HEK293 (cell line): ENCODE measurements around the gene BIN1.
A peak's percentile ranks its signal among the peaks of the same experiment; 100 is the strongest.

Experiments used
- GLIS1 ChIP-seq: fragments of 450-650 bp; formaldehyde crosslinking; IDR thresholded peaks from 2 replicates; pipeline ENCODE4 v1.5.1; 2016; ENCODE audit warnings: missing biosample characterization, missing genetic modification characterization
- HOXA7 ChIP-seq: sonication (generic); formaldehyde crosslinking; IDR thresholded peaks from 2 replicates; pipeline ENCODE4 v1.8.1; 2022; ENCODE audit warnings: missing genetic modification reagents, borderline replicate concordance
- KLF7 ChIP-seq: fragments of 450-650 bp; formaldehyde crosslinking; IDR thresholded peaks from 2 replicates; pipeline ENCODE4 v1.5.1; 2016; ENCODE audit warnings: missing biosample characterization, missing genetic modification characterization, borderline replicate concordance
- MYNN ChIP-seq: fragments of 450-650 bp; formaldehyde crosslinking; IDR thresholded peaks from 2 replicates; pipeline ENCODE4 v1.5.1; 2016; ENCODE audit warnings: missing biosample characterization, missing genetic modification characterization, borderline replicate concordance
- PRDM6 ChIP-seq: fragments of 450-650 bp; formaldehyde crosslinking; IDR thresholded peaks from 2 replicates; pipeline ENCODE4 v1.5.1; 2017; ENCODE audit warnings: missing biosample characterization, missing genetic modification characterization
- SCRT1 ChIP-seq: fragments of 450-650 bp; formaldehyde crosslinking; IDR thresholded peaks from 2 replicates; pipeline ENCODE4 v1.5.1; 2016; ENCODE audit warnings: missing biosample characterization, missing genetic modification characterization, borderline replicate concordance
- WT1 ChIP-seq: fragments of 450-650 bp; formaldehyde crosslinking; IDR thresholded peaks from 2 replicates; pipeline ENCODE4 v1.5.1; 2016; ENCODE audit warnings: missing biosample characterization, missing genetic modification characterization
- ZBTB8A ChIP-seq: fragments of 450-650 bp; formaldehyde crosslinking; IDR thresholded peaks from 2 replicates; pipeline ENCODE4 v1.5.1; 2016; ENCODE audit warnings: missing biosample characterization, missing genetic modification characterization
- ZFP3 ChIP-seq: fragments of 450-650 bp; formaldehyde crosslinking; IDR thresholded peaks from 2 replicates; pipeline ENCODE4 v1.5.1; 2016; ENCODE audit warnings: low read depth, missing biosample characterization, missing genetic modification characterization
- ZNF10 ChIP-seq: fragments of 450-650 bp; formaldehyde crosslinking; IDR thresholded peaks from 2 replicates; pipeline ENCODE4 v1.5.1; 2017; ENCODE audit warnings: missing biosample characterization, missing genetic modification characterization
- ZNF112 ChIP-seq: fragments of 450-650 bp; formaldehyde crosslinking; IDR thresholded peaks from 2 replicates; pipeline ENCODE4 v1.5.0; 2017; ENCODE audit warnings: missing biosample characterization, missing genetic modification characterization
- ZNF121 ChIP-seq: fragments of 450-650 bp; formaldehyde crosslinking; IDR thresholded peaks from 2 replicates; pipeline ENCODE4 v1.5.1; 2016; ENCODE audit warnings: missing biosample characterization, missing genetic modification characterization
- ZNF23 ChIP-seq: fragments of 450-650 bp; formaldehyde crosslinking; IDR thresholded peaks from 2 replicates; pipeline ENCODE4 v1.5.1; 2016; ENCODE audit warnings: missing biosample characterization, missing genetic modification characterization, borderline replicate concordance
- ZNF324 ChIP-seq: fragments of 450-650 bp; formaldehyde crosslinking; IDR thresholded peaks from 2 replicates; pipeline ENCODE4 v1.5.1; 2016; ENCODE audit warnings: missing biosample characterization, missing genetic modification characterization
- ZNF335 ChIP-seq: fragments of 450-650 bp; formaldehyde crosslinking; conservative IDR thresholded peaks from 2 replicates; pipeline ENCODE4 v1.5.1; 2016; ENCODE audit warnings: missing biosample characterization, missing genetic modification characterization
- ZNF37A ChIP-seq: fragments of 450-650 bp; IDR thresholded peaks from 2 replicates; pipeline ENCODE4 v1.5.1; 2018; ENCODE audit warnings: missing biosample characterization, missing genetic modification characterization
- ZNF398 ChIP-seq: fragments of 450-650 bp; formaldehyde crosslinking; IDR thresholded peaks from 2 replicates; pipeline ENCODE4 v1.5.1; 2017; ENCODE audit warnings: missing biosample characterization, missing genetic modification characterization
- ZNF48 ChIP-seq: fragments of 450-650 bp; formaldehyde crosslinking; IDR thresholded peaks from 2 replicates; pipeline ENCODE4 v1.5.1; 2016; ENCODE audit warnings: missing biosample characterization, missing genetic modification characterization
- ZNF501 ChIP-seq: fragments of 450-650 bp; formaldehyde crosslinking; IDR thresholded peaks from 2 replicates; pipeline ENCODE4 v1.5.1; 2016; ENCODE audit warnings: missing biosample characterization, missing genetic modification characterization
- ZNF548 ChIP-seq: fragments of 450-650 bp; formaldehyde crosslinking; IDR thresholded peaks from 2 replicates; pipeline ENCODE4 v1.5.1; 2016; ENCODE audit warnings: missing biosample characterization, missing genetic modification characterization
- ZNF580 ChIP-seq: fragments of 450-650 bp; formaldehyde crosslinking; IDR thresholded peaks from 2 replicates; pipeline ENCODE4 v1.5.1; 2016; ENCODE audit warnings: missing biosample characterization, missing genetic modification characterization
- ZNF610 ChIP-seq: fragments of 450-650 bp; formaldehyde crosslinking; IDR thresholded peaks from 2 replicates; pipeline ENCODE4 v1.5.1; 2016; ENCODE audit warnings: missing biosample characterization, missing genetic modification characterization, borderline replicate concordance
- ZNF629 ChIP-seq: fragments of 450-650 bp; formaldehyde crosslinking; IDR thresholded peaks from 2 replicates; pipeline ENCODE4 v1.5.1; 2017; ENCODE audit warnings: missing biosample characterization, missing genetic modification characterization
- ZNF660 ChIP-seq: fragments of 450-650 bp; IDR thresholded peaks from 2 replicates; pipeline ENCODE4 v1.5.1; 2018; ENCODE audit warnings: missing biosample characterization, mild to moderate bottlenecking, missing genetic modification characterization
- ZSCAN5A ChIP-seq: fragments of 450-650 bp; formaldehyde crosslinking; IDR thresholded peaks from 2 replicates; pipeline ENCODE4 v1.5.1; 2016; ENCODE audit warnings: missing biosample characterization, missing genetic modification characterization
- ZXDB ChIP-seq: fragments of 450-650 bp; formaldehyde crosslinking; IDR thresholded peaks from 2 replicates; pipeline ENCODE4 v1.5.1; 2016; ENCODE audit warnings: missing biosample characterization, missing genetic modification characterization
- TF ChIP-seq, protein P1 (sequence below): fragments of 450-650 bp; formaldehyde crosslinking; IDR thresholded peaks from 2 replicates; pipeline ENCODE4 v1.5.0; 2017; ENCODE audit warnings: missing biosample characterization, missing genetic modification characterization, borderline replicate concordance
- TF ChIP-seq, protein P2 (sequence below): fragments of 450-650 bp; formaldehyde crosslinking; conservative IDR thresholded peaks from 2 replicates; pipeline ENCODE4 v1.5.1; 2016; ENCODE audit warnings: low read depth, missing biosample characterization, missing genetic modification characterization

Gene BIN1

GRCh38 chr2:127000937-127001336 is 106.0 kb downstream of the BIN1 start (continued):
- TF ChIP-seq, protein P1, sequence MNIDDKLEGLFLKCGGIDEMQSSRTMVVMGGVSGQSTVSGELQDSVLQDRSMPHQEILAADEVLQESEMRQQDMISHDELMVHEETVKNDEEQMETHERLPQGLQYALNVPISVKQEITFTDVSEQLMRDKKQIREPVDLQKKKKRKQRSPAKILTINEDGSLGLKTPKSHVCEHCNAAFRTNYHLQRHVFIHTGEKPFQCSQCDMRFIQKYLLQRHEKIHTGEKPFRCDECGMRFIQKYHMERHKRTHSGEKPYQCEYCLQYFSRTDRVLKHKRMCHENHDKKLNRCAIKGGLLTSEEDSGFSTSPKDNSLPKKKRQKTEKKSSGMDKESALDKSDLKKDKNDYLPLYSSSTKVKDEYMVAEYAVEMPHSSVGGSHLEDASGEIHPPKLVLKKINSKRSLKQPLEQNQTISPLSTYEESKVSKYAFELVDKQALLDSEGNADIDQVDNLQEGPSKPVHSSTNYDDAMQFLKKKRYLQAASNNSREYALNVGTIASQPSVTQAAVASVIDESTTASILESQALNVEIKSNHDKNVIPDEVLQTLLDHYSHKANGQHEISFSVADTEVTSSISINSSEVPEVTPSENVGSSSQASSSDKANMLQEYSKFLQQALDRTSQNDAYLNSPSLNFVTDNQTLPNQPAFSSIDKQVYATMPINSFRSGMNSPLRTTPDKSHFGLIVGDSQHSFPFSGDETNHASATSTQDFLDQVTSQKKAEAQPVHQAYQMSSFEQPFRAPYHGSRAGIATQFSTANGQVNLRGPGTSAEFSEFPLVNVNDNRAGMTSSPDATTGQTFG (tag by site-specific recombination): no peak
- no peak for TF ChIP-seq HOXA7 (CRISPR knock-in tag)
- no peak for TF ChIP-seq MYNN (tag by site-specific recombination)
- TF ChIP-seq ZNF660 (tag by site-specific recombination): peak; percentile 63; the same call in 1 of the 2 replicates
- no peak for TF ChIP-seq ZNF48
- no peak for TF ChIP-seq ZNF37A (tag by site-specific recombination)
- no peak for TF ChIP-seq GLIS1 (tag by site-specific recombination)
- TF ChIP-seq ZNF398 (tag by site-specific recombination): peak; percentile 63; the same call in 1 of the 2 replicates
- no peak for TF ChIP-seq ZNF501 (tag by site-specific recombination)
- TF ChIP-seq ZFP3 (tag by site-specific recombination): no peak
- peak; percentile 99 for TF ChIP-seq ZNF629 (tag by site-specific recombination)
- TF ChIP-seq ZNF10 (tag by site-specific recombination): no peak
- no peak for TF ChIP-seq ZBTB8A
- TF ChIP-seq PRDM6 (tag by site-specific recombination): peak; percentile 87
- TF ChIP-seq ZNF610 (tag by site-specific recombination): no peak
- TF ChIP-seq ZXDB (tag by site-specific recombination): no peak
- no peak for TF ChIP-seq KLF7
- no peak for TF ChIP-seq WT1 (tag by site-specific recombination)
- TF ChIP-seq ZNF335 (tag by site-specific recombination): 0 out of 2 replicates have a peak, but pooled peaks have one; percentile 36
- TF ChIP-seq ZSCAN5A (tag by site-specific recombination): no peak
- TF ChIP-seq ZNF548: no peak
- TF ChIP-seq, protein P2, sequence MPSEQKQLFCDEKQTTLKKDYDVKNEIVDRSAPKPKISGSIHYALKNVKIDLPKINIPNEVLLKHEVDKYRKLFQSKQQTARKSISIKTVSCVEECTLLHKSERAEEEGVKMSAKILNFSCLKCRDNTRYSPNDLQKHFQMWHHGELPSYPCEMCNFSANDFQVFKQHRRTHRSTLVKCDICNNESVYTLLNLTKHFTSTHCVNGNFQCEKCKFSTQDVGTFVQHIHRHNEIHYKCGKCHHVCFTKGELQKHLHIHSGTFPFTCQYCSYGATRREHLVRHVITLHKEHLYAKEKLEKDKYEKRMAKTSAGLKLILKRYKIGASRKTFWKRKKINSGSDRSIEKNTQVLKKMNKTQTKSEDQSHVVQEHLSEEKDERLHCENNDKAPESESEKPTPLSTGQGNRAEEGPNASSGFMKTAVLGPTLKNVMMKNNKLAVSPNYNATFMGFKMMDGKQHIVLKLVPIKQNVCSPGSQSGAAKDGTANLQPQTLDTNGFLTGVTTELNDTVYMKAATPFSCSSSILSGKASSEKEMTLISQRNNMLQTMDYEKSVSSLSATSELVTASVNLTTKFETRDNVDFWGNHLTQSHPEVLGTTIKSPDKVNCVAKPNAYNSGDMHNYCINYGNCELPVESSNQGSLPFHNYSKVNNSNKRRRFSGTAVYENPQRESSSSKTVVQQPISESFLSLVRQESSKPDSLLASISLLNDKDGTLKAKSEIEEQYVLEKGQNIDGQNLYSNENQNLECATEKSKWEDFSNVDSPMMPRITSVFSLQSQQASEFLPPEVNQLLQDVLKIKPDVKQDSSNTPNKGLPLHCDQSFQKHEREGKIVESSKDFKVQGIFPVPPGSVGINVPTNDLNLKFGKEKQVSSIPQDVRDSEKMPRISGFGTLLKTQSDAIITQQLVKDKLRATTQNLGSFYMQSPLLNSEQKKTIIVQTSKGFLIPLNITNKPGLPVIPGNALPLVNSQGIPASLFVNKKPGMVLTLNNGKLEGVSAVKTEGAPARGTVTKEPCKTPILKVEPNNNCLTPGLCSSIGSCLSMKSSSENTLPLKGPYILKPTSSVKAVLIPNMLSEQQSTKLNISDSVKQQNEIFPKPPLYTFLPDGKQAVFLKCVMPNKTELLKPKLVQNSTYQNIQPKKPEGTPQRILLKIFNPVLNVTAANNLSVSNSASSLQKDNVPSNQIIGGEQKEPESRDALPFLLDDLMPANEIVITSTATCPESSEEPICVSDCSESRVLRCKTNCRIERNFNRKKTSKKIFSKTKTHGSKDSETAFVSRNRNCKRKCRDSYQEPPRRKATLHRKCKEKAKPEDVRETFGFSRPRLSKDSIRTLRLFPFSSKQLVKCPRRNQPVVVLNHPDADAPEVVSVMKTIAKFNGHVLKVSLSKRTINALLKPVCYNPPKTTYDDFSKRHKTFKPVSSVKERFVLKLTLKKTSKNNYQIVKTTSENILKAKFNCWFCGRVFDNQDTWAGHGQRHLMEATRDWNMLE: peak; percentile 54; the same call in 1 of the 2 replicates
- no peak for TF ChIP-seq ZNF112
- TF ChIP-seq ZNF23: no peak
- TF ChIP-seq ZNF580 (tag by site-specific recombination): no peak
- no peak for TF ChIP-seq ZNF121 (tag by site-specific recombination)
- TF ChIP-seq ZNF324 (tag by site-specific recombination): peak; percentile 88
- no peak for TF ChIP-seq SCRT1 (tag by site-specific recombination)
